Left lung (tissue), 10 donors: ENCODE results near the gene HUNK. TPM values are rescaled to one million over a fixed set of nuclear protein-coding genes. Genes with fewer than 3 reads are reported as not detected.
A peak's percentile ranks its signal among the peaks of the same experiment; 100 is the strongest.

Experiments used
- ATAC-seq: fragments of 200-7000 bp; cut with Tn5 transposase; one replicate; pipeline ENCODE4 v1.9.1; 2020; ENCODE audit warnings: moderate library complexity
- DNase-seq, 4 donors: peaks; one replicate each; pipeline ENCODE4 v3.0.0-alpha.2; 2013 to 2020
- H3K27ac ChIP-seq, 2 donors: fragments of 200-600 bp; sonication (generic) in 1 of 2; one replicate each; pipeline versions ENCODE4 v1.5.0 to v1.8.0; 2020 to 2021
- H3K27me3 ChIP-seq, 2 donors: fragments of 200-600 bp; sonication (generic) in 1 of 2; one replicate each; pipeline versions ENCODE4 v1.5.0 to v1.8.0; 2020 to 2021
- H3K36me3 ChIP-seq, 2 donors: fragments of 200-600 bp; sonication (generic) in 1 of 2; one replicate each; pipeline versions ENCODE4 v1.5.0 to v1.8.0; 2020 to 2021
- H3K4me1 ChIP-seq, 2 donors: fragments of 200-600 bp; one replicate each; pipeline ENCODE4 v1.8.0; 2021
- H3K4me3 ChIP-seq, 2 donors: fragments of 200-600 bp; sonication (generic) in 1 of 2; one replicate each; pipeline versions ENCODE4 v1.5.0 to v1.8.0; 2020 to 2021; ENCODE audit warnings: mild to moderate bottlenecking in 1 of 2
- H3K9me3 ChIP-seq, 2 donors: fragments of 200-600 bp; sonication (generic) in 1 of 2; one replicate each; pipeline versions ENCODE4 v1.5.0 to v1.8.0; 2020 to 2021
- intact Hi-C, 2 donors: fragments of 100-400 bp; cut with DNase I; formaldehyde crosslinking; loops; one replicate each; pipeline versions ENCODE4 v1.11.2 to v1.14.2; 2022
- polyA plus RNA-seq, 6 donors: library from polyadenylated mRNA; unstranded; fragments of 120-200 nt; gene quantifications; one replicate each; pipeline ENCODE4 v1.2.1, GENCODE V29; 2013; ENCODE audit not compliant: insufficient read length in 6 of 6
- total RNA-seq, 2 donors: library from RNA; stranded (reverse); fragmentation: NEBNext Ultra II Directional; extraction: Animal tissue kit (Norgen Biotek cat#: 25700); gene quantifications; one replicate each; pipeline ENCODE4 v1.2.1, GENCODE V29; 2021
- TF ChIP-seq, protein P1 (sequence below), 2 donors: fragments of 200-600 bp; sonication (generic) in 1 of 2; IDR thresholded peaks; one replicate each; pipeline versions ENCODE4 v1.5.0 to v1.8.0; 2021; ENCODE audit warnings: antibody characterized with exemption in 2 of 2
- donor health status: DM: no; HTN: yes; CAD: no.
- donor health status: DM: no; HTN: no; CAD: no.

The HUNK gene
- total and polyA plus RNA-seq, 8 donors: 2.9 to 7.4 (median 6.0) TPM

GRCh38 chr21:31991356-31992331 lies 118.8 kb downstream of the HUNK start:
- TF ChIP-seq, protein P1, sequence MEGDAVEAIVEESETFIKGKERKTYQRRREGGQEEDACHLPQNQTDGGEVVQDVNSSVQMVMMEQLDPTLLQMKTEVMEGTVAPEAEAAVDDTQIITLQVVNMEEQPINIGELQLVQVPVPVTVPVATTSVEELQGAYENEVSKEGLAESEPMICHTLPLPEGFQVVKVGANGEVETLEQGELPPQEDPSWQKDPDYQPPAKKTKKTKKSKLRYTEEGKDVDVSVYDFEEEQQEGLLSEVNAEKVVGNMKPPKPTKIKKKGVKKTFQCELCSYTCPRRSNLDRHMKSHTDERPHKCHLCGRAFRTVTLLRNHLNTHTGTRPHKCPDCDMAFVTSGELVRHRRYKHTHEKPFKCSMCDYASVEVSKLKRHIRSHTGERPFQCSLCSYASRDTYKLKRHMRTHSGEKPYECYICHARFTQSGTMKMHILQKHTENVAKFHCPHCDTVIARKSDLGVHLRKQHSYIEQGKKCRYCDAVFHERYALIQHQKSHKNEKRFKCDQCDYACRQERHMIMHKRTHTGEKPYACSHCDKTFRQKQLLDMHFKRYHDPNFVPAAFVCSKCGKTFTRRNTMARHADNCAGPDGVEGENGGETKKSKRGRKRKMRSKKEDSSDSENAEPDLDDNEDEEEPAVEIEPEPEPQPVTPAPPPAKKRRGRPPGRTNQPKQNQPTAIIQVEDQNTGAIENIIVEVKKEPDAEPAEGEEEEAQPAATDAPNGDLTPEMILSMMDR (IDR thresholded peaks at IDR 0.05): no peak
- Histone ChIP-seq H3K27ac (no peak overlapping the region), H3K4me1 (no peaks in the 10 kb centered on the region), H3K4me3 (no peak overlapping the region), H3K36me3 (no peaks in the 10 kb centered on the region), H3K9me3 (no peaks in the 10 kb centered on the region), H3K27me3 (no peaks in the 10 kb centered on the region)
- DNase-seq: no peak
- intact Hi-C loops: no loop called here
- ATAC-seq: no peak

DNA sequence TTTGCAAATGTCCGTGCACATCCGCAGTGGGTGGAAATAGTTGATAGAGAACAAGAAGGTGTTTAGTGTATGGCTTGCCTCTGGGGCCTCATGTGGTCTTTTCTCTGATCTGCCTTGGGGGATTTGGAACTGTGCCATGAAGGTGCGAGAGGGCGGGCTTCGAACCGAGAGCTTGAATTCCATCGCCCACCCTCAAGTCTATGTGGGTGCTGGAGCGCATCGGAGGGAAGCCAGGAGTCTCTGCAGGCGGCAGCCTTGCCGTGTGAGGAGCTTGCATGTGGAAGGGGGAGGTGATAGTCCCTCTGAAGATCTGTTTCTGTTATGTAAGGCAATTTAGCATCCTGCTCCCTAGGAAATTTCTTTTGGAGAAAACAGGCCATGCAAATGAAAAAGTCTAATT lies 119.6 kb downstream of the HUNK start:
- Histone ChIP-seq H3K36me3 (no peaks in the 10 kb centered on the region), H3K4me3 (no peak overlapping the region), H3K9me3 (no peaks in the 10 kb centered on the region), H3K4me1 (no peaks in the 10 kb centered on the region), H3K27ac (no peak overlapping the region), H3K27me3 (no peaks in the 10 kb centered on the region)
- no peak for DNase-seq
- intact Hi-C loops: no loop called here
- ATAC-seq: no peak
- TF ChIP-seq, protein P1 (IDR thresholded peaks at IDR 0.05): no peak

- Histone ChIP-seq H3K9me3 (no peaks in the 10 kb centered on the region), H3K4me3 (no peak overlapping the region), H3K4me1 (no peaks in the 10 kb centered on the region), H3K36me3 (no peaks in the 10 kb centered on the region), H3K27me3 (no peaks in the 10 kb centered on the region), H3K27ac (no peak overlapping the region)
- ATAC-seq: no peak
- intact Hi-C loops: no loop called here
- TF ChIP-seq, protein P1 (IDR thresholded peaks at IDR 0.05): no peak
- DNase-seq: peak in 1 of 4 donors; percentile 31
These were observed 121.3 kb downstream of the HUNK start for GRCh38 chr21:31993826-31994825.

GRCh38 chr21:31997191-31997590 lies 124.4 kb downstream of the HUNK start:
- H3K9me3 ChIP-seq: no peaks in the 10 kb centered on the region
- DNase-seq: no peak
- H3K36me3 ChIP-seq: no peaks in the 10 kb centered on the region
- H3K27me3 ChIP-seq: no peaks in the 10 kb centered on the region
- no peak overlapping the region for H3K27ac ChIP-seq
- TF ChIP-seq, protein P1 (IDR thresholded peaks at IDR 0.05): no peak
- intact Hi-C loops: no loop called here
- no peak overlapping the region for H3K4me3 ChIP-seq
- no peaks in the 10 kb centered on the region for H3K4me1 ChIP-seq
- ATAC-seq: no peak
